ENCODE results near the gene C14orf180. TPM values are rescaled to one million over a fixed set of nuclear protein-coding genes. Genes with fewer than 3 reads are reported as not detected.

Gene C14orf180
- total RNA-seq, 1 donor from 2014 or later, result 44.1 TPM

GRCh38 chr14:104588066-104588857 is 8.7 kb downstream of the C14orf180 start:
- Histone ChIP-seq H3K27ac (replicated peaks) (peak overlapping the region; percentile 95), H3K36me3 (peaks cover 22% of the 10 kb centered on the region), H3K4me3 (no peak overlapping the region), H3K4me1 (peaks cover 54% of the 10 kb centered on the region), H3K27me3 (ENCODE audit: low read depth) (peaks cover 58% of the 10 kb centered on the region), H3K9me3 (replicated peaks) (no peaks in the 10 kb centered on the region)
- TF ChIP-seq, protein P1, sequence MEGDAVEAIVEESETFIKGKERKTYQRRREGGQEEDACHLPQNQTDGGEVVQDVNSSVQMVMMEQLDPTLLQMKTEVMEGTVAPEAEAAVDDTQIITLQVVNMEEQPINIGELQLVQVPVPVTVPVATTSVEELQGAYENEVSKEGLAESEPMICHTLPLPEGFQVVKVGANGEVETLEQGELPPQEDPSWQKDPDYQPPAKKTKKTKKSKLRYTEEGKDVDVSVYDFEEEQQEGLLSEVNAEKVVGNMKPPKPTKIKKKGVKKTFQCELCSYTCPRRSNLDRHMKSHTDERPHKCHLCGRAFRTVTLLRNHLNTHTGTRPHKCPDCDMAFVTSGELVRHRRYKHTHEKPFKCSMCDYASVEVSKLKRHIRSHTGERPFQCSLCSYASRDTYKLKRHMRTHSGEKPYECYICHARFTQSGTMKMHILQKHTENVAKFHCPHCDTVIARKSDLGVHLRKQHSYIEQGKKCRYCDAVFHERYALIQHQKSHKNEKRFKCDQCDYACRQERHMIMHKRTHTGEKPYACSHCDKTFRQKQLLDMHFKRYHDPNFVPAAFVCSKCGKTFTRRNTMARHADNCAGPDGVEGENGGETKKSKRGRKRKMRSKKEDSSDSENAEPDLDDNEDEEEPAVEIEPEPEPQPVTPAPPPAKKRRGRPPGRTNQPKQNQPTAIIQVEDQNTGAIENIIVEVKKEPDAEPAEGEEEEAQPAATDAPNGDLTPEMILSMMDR (IDR thresholded peaks at IDR 0.05; ENCODE audit: borderline replicate concordance), result no peak
- intact Hi-C loops (cut with micrococcal nuclease), result no loop called here
- no peak for DNase-seq

- intact Hi-C loops (cut with micrococcal nuclease), result no loop called here
- Histone ChIP-seq H3K9me3 (replicated peaks) (no peaks in the 10 kb centered on the region), H3K4me3 (no peak overlapping the region), H3K4me1 (peaks cover 51% of the 10 kb centered on the region), H3K27me3 (ENCODE audit: low read depth) (peaks cover 51% of the 10 kb centered on the region), H3K27ac (replicated peaks) (peak overlapping the region; percentile 95), H3K36me3 (peaks cover 22% of the 10 kb centered on the region)
- TF ChIP-seq, protein P1 (IDR thresholded peaks at IDR 0.05; ENCODE audit: borderline replicate concordance), result no peak
- no peak for DNase-seq
These were observed 10.0 kb downstream of the C14orf180 start for GRCh38 chr14:104589338-104590195.

DNA sequence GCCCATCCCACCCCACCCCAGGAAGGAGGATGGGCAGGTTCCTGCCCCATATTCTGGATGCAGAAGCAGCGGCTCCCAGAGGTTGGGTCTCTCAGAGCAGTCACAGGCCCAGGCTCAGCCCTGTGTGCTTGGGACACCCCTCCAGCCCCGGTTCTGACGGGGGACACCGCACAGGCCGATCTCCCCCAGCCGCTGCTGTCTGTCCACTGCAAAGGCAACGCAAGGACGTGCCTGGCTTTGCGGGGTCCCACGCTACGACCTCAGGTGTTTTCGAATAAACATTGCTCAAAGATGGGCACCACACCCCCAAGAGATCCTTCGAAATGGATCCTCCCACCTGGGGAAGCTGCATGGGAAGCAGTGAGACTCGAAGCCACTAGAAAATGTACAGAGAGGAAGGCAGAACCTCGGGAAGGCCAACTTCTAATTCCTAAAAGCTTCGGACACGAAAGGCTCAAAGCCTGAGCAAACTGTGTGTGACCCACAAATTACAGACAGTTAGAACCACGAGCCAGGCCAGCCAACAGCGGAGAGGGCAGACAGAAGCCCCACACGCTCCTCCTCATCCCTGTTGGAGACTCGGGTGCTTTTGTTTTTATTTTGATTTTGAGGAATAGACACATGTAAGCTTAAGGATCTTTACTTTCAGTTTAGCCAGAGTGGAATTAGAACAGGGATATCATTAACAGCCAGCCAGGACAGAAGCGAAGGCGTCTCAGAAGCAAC is 10.8 kb downstream of the C14orf180 start:
- Histone ChIP-seq H3K4me1 (peaks cover 43% of the 10 kb centered on the region), H3K36me3 (peaks cover 22% of the 10 kb centered on the region), H3K27me3 (ENCODE audit: low read depth) (peaks cover 44% of the 10 kb centered on the region), H3K9me3 (replicated peaks) (no peaks in the 10 kb centered on the region), H3K4me3 (no peak overlapping the region), H3K27ac (replicated peaks) (no peak overlapping the region)
- TF ChIP-seq, protein P1 (IDR thresholded peaks at IDR 0.05; ENCODE audit: borderline replicate concordance), result no peak
- intact Hi-C loops (cut with micrococcal nuclease), result no loop called here
- no peak for DNase-seq

DNA sequence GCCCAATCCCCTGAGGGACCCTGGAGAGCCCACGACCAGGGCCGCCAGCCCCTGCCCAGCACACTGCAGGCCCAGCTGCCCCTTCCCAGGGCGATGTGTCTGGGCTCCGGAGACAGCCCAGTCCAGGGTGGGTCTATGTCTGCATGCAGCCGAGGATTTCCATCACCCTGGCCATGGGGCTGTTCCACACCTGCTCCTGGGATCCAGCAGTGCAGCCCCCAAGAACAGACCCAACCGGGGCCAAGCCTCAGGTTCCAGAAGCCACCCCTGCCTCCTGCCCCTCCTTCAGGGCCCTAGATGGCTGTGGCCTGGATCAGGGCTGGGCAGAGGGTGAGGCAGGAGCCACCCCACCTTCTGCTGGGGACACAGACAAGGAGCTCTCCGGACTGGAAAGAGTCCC is 11.5 kb downstream of the C14orf180 start:
- Histone ChIP-seq H3K4me1 (peaks cover 36% of the 10 kb centered on the region), H3K27ac (replicated peaks) (no peak overlapping the region), H3K4me3 (no peak overlapping the region), H3K27me3 (ENCODE audit: low read depth) (peaks cover 51% of the 10 kb centered on the region), H3K36me3 (peaks cover 22% of the 10 kb centered on the region), H3K9me3 (replicated peaks) (no peaks in the 10 kb centered on the region)
- intact Hi-C loops (cut with micrococcal nuclease), result no loop called here
- TF ChIP-seq, protein P1 (IDR thresholded peaks at IDR 0.05; ENCODE audit: borderline replicate concordance), result no peak
- DNase-seq, result no peak
